HG02798 (cell line): ENCODE results near the gene DIABLO.
"Not testable (repeated sequence)": the region's sequence is repeated elsewhere in the genome, so short reads cannot be mapped to it uniquely, and the experiment has no call there.

Experiments used
- ATAC-seq: cut with Tn5 transposase; IDR thresholded peaks from one replicate; pipeline ENCODE4 v1.9.1; 2021; ENCODE audit warnings: mild to moderate bottlenecking; ENCODE audit not compliant: unreplicated experiment, poor library complexity

DIABLO gene

DNA sequence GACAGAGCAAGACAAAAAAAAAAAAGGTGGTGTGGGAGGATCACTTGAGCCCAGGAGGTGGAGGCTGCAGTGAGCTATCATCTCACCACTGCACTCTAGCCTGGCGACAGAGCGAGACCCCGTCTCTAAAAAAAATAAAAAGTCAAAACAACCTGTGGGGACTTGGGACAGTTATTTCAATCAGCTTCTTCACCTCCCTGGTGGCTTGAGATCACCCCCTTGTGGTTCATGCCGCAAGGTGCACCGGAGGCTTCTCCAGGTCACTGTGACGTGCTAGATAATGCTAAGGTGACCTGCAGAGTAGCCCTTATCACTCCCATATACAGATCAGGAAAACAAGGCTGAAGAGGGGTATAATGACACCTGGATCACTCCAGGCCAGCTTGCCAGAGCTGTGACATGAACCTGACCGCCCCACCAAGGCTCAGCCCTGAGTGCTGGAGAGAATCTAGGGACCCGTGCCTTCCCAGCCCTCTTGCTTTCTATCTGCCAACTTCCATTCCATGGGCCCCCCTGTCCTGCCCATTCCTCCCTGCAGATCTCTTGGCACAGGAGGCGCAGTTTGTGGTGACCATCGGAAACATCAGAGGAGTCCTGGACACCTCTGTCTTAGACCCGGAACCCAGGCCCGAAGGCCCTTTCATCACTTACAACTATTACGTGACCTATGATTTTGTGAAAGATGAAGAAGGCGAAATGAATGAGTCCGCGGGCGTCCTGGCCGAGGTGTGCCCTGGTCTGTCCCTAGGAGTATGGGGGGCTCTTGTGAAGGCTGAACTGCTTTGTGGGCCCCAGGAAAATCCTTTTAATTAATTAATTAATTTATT, 34.8 kb downstream of the DIABLO start:
- no peak for ATAC-seq

DNA sequence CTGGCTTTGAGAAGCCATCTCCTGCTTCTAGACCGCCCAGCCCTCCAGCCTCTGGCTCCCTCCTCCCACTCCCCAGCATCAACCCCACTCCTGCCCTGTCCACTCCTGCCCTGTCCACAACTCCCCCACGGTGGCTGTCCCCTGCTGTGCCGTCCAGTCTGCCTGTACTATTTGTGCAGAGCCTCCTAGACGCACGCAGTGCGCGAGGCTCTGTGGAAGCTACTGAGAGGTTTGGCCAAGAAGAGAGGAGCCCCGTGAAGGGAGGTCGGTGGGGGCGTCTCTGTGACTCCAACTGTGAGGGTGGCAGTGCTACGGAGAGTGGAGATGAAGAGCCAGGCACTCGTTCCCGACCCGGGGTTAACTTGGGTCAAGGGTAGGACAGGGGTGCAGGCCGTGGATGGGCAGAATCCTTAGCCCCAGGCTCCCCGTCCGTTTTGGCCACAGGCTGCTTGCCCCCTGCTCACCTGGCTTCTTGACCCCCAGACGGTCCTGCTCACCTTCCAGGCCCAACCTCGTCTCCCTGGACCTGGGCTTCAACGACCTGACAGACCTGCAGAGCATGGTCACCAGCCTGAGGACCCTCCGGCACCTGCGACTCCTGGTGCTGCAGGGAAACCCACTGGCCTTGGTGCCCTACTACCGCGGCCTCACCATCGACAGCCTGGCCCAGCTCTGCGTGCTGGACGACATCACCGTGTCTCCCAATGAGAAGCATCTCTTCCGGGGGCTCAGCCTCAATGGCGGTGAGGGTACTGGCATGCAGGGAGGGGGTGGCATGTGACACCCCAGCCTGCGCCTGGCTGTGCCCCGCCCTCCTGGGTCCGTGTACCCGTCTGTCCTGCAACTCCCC, 36.0 kb downstream of the DIABLO start:
- no peak for ATAC-seq

DNA sequence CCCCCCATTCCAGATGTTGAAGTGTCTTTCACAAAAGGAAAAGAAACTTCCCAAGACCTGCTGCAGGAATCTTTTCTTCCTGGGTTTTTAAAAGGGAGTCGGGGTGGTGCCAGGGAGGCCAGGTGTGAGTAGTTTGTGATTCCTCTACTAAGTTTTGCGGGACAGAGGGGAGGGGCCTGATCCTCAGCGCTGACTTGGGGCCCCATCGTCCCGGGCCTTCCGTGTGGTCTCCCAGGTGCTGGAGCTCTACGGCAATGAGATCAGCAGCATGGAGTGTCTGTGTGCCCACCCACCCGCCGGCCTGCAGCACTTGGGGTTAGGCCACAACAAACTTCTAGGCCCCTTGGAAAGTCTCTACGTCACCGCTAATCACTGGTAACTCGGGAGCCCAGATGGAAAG, 38.4 kb downstream of the DIABLO start:
- no peak for ATAC-seq

DNA sequence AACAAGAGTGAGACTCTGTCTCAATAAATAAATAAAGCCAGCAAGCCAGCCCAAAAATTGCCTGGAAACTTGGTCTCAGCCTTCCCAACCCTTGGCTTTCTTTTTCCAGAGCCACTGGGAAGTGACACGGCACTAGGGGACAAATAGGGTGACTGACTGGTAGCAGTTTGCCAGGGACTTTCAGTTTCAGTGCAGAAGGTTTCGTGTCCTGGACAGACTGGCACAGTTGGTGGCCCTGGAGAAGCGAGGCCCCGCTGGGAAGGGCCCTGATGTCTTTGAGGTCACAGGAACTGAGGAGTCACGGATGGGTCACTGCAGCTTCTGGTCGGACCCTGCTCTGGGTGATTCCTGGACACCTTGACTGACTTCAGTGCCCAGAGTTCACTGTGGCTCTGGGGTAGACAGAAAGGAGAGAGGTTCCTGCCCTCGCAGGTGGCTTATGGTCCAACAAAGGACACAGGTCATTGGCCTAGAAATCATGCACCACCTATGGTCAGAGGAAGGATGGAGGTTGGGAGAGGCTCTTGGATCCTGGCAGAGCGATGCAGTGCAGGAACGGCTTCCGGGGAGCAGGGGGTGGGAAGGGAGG, 40.3 kb downstream of the DIABLO start:
- ATAC-seq = no peak

DNA sequence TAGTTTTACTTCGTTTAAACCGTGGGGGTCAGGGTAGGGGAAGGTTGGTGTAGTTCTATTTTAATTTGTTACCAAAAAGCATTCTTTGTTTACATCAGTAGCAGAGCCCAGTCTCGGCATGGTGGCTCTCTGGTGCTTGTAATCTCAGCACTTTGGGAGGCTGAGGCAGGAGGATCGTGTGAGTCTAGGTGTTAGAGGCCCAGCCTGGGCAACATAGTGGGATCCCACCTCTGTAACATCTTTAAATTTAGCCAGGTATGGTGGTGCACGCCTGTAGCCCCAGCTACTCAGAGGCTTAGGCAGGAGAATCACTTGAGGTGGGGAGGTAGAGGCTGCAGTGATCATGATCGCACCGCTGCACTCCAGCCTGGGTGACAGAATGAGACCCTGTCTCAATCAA, 40.8 kb downstream of the DIABLO start:
- ATAC-seq = no peak

DNA sequence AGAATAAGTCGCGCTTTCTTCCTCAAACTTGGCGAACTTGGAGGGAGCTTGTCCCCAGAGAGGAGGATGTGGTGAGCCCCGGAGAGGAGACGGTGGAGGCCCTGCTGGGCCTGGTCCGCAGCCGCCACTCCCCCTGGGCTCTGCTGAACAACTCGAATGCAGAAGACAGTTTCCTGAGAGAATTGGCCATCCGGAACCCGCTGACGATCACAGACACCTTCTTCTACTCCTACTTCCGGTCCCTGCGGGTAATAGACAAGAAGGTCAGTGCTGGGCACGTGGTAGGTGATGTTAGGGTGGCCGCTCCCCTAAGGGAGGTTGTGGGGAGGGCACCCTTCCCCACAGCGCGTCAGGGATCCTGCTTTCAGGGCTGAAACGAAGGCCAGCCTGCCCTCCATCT, 41.3 kb downstream of the DIABLO start:
- no peak for ATAC-seq

DNA sequence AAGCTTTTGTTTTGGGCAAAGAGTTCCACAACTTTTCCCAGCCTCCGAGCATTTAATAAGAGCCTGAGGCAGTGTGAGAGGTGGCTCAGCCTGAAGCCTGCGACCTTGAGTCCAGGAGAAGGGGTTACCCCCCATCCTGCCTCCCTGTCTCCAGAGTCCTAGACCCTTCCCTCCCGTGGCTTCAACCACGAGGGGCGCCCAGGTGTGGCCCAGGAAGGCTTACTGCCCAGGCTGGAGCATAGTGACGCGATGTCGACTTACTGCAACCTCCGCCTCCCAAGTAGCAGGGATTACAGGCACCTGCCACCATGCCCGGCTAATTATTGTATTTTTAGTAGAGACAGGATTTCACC, 42.3 kb downstream of the DIABLO start:
- ATAC-seq = no peak

DNA sequence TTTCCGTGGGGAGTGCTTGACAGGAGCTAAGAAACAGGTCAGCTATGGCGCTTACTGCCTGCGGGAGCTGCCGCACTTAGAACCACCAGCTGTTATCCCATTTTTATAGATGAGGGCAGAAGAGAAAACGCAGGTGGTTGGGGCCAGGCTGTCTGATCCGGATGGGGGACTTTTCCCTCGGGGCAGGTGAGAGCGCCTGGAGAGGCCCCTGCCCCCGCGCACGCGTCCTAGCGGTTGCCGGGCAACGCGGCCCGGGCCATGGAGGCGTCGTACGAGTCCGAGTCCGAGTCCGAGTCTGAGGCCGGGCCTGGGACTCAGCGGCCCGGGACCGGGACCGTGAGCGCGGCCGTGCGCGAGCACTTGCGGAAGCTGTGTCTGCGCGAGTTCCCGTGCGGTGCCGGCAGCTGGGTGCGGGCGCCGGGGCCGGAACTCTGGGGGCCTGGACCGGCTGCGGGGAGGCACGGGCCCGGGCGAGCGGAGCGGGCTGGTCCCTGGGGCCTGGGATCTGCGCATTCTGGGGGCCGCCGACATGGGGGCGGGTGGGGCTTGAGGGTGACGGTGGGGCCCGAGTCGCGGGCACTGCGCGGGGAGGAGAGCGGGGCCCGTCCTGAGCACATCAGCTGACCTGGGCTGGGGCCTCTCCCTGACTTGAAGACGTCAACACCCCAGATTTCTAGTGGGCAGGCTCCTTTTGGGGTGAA, 42.8 kb downstream of the DIABLO start, which contains the start of gene LRRC43:
TSS of gene LRRC43 (plus strand) at position 237 of the 701 bp plus-strand sequence. CDS start at position 259, 22 bp downstream.
- ATAC-seq = no peak

DNA sequence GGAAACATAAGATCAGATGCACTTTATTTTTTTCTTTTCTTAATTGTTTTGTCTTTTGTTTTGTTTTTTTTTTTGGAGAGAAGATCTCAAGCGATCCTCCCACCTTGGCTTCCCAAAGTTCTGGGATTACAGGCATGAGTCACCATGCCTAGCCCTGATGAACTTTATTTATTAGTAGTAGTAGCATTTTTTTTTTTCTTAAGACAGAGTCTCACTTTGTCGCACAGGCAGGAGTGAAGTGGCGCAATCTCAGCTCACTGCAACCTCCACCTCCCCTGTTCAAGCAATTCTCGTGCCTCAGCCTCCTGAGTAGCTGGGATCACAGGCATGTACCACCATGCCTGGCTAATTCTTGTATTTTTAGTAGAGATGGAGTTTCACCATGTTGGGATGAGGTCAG, 49.4 kb downstream of the DIABLO start:
- ATAC-seq = not testable (repeated sequence)

DNA sequence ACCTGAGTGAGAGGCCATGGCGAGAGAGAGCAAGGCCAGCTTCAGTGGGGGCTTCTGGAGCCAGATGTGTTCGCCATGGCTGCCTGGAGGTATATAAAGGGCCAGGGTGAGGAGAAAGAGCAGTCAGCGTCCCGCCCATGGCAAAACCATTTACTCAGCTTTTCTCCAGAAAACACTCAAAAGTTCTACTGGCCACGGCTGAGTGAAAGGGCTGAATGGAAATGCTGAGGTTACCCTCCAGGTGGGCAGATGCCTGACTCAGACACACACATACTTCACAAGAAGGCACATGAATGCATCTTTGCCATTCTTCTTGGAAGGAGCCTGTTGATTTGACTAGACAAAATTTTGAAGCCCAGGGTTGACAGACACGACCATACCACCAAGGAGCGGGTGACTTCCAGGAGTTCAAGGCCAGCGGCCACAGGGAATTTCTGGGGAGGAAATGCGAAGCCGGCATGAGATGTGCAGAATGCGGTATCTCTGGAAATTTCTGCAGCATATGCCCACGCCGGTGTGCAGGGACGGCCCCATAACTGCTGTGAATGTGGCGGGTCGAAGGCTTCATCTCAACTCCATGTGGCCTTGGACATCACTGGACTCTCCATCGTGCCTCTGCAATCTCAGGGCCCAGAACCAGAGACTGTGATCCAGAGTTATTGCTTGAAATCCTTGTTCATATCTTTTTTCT, 51.6 kb downstream of the DIABLO start, which contains the start of gene IL31:
TSS of gene IL31 (minus strand) at position 67 of the 691 bp plus-strand sequence. CDS start at position 18, 49 bp downstream.
- no peak for ATAC-seq

DNA sequence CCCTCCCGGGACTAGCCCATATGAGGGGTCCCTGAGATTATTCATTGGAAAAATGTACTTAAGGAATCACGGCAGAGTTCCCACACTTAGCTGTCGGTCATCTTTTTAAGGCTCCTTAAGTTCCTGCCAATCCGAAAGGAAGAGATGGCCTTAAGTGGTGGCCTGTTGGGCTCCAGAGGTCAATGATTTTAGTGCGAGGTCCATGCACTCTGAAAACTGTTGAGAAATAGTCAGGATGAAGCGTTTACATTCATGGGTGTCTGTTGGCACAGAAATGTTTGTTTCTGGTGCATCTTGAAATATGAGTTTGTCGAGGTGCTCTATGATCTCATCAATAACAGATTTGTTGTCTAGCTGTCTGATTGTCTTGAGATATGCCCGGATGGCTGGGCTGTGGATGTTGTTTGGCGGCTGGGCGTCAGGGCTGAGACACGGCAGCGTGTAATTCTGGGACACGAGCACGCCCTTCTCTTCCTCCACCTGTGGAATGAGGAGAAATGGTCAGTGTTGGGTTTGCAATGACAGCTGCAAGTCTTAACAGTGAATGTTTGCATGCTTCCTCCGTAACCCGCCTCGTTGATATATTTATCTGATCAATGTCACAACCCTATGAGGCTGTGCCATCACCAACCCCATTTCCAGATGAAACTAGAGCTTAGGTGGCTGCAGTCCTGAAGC, 53.5 kb downstream of the DIABLO start:
- no peak for ATAC-seq

DNA sequence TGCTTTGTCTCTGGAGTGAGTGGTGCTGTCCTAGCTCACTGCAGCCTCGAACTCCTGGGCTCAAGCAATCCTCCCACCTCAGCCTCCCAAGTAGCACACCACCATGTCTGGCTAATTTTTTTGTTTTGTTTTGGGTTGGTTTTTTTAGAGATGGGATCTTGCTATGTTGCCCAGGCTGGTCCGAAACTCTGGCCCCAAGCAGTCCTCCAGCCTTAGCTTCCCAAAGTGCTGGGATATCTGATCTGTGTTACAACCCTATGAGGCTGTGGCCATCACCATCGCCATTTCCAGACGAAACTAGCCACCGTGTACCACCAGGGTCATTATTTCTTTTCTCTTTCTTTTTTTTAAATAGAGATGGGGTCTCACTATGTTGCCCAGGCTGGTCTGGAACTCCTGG, 54.5 kb downstream of the DIABLO start:
- no peak for ATAC-seq

DNA sequence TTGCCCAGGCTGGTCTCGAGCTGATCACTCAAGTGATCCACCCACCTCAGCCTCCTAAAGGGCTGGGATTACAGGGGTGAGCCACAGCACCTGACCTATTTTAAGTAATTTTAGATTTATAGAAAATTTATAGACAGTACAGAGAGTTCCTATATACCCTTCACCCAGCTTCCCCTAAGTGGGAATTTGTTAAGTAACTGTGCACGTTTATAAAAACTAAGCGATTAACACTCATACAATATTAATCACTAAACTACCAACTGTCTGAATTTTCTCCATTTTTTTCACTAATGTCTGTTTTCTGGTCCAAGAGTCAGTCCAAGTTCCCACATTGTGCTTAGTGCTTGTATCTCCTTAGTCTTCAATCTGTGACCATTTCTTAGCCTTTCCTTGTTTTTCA, 57.4 kb downstream of the DIABLO start:
- ATAC-seq = no peak

DNA sequence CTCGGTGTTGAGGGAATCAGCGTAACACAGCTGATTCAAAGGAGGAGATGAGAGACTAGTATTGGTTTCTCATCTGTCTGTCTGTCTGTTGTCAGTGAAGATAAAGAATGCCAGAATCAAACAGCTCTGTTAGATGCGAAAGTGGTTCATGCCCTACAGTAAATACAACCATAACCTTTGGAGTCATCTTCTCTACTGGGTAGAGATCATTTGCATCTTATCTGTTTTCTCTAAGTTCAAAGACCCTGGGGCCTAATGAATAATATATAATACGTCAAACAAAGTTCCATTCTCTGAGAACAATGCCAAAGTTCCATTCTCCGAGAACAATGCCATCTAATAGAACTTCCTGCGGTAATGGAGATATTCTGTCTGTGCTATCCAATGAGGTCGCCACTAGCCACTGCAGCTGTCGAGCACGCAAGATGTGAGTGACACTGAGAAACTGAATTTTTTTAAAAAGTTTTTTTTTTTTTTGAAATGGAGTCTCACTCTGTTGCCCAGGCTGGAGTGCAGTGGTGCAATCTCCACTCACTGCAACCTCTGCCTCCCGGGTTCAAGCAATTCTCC, 58.4 kb downstream of the DIABLO start:
- ATAC-seq = no peak

DNA sequence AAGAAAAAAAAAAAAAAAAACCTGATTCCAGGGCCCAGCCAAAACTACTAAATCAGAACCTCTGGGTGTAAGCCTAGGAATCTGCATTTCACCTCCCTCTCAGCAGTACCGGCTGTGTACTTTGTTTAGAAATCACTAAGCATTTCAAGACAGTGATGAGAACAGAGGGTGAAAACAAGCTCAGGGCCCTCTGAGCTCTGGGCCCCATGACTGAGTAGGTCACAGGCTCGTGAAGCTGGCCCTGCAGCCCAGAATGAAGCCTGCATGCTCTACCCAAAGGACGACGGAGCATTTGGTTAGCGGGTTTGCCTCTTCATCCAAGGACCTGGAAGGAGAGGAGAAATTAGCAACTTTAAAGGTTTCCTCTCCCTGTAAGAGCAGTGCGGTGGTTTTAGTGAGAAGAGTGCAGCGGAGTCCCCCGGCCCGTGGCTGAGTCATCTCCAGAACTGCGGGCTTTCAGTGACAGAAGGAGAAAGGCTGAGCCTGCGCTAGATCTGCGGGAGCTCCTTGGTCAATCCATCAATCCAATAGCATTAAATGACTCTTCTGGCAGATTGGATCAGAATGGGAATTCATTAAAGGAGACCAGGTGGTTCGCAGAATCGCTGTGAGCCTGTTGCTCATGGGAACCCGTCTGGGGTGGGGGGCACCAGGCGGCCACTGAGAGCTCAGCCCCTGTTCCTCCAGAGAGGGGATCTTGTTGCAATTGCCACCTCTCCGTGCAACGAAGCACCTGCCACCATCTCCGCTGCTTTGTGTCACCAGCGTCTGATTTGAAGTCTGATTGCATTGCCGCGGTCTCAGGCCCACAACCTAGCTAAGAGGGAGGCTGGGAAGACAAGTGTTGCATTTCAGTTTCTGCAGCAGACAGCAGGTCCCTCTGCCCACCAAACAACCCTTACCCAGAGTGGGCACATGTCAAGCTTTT, 59.2 kb downstream of the DIABLO start:
- ATAC-seq = peak; percentile 73

DNA sequence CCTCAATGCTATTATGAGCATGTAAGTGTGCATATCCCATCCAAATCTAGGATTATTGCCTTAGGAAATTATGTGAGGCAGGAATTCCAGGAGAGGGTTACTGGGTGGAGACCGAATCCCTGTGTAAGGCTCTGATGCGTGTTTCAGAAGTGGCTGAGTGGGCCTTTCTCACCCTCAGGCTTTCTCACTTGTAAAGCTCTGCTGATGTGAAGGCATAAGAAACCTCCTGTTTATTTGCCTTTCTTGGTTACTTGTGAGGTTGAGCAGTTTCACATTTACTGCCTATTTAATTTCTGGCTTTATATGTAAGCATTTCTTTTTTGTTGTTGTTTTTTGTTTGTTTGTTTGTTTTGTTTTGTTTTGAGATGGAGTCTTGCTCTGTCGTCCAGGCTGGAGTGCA, 62.9 kb downstream of the DIABLO start:
- no peak for ATAC-seq

DNA sequence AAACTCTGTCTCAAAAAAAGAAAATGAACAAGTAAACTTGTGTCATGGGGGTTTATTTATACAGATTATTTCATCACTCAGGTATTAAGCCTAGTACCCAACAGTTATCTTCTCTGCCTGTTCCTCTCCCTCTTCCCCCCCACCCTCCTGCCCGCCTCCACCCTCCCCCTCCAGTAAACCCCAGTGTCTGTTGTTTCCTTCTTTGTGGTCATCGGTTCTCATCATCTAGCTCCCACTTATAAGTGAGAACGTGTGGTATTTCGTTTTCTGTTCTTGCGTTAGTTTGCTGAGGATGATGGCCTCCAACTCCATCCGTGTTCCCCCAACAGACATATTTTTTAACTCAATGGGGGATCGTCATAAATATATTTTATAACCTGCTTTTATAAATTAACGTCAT, 64.2 kb downstream of the DIABLO start:
- no peak for ATAC-seq

DNA sequence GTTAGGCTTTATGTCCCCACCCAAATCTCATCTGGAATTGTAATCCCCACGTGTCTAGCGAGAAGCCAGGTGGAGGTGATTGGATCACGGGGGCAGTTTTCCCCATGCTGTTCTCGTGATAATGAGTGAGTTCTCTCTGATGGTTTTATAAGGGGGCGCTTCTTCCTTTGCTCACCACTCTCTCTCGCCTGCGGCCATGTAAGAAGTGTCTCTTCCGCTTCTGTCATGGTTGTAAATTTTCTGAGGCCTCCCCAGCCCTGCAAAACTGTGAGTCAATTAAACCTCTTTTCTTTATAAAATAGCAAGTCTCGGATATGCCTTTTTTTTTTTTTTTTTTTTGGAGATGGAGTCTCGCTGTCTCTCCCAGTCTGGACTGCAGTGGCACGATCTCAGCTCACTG, 65.1 kb downstream of the DIABLO start:
- no peak for ATAC-seq
